ENCODE data around the gene GPR171. TPM values are rescaled to one million over a fixed set of nuclear protein-coding genes. Genes with fewer than 3 reads are reported as not detected.
A peak's percentile ranks its signal among the peaks of the same experiment; 100 is the strongest.

GPR171 gene
- total RNA-seq, 4 donors from 2014 or later = 4.9 to 11.0 (median 7.3) TPM

- H3K4me1 ChIP-seq = peaks cover 0 to 5% (median 1%) of the 10 kb centered on the region in 4 donors
- H3K9me3 ChIP-seq = no peaks in the 10 kb centered on the region
- H3K27me3 ChIP-seq = no peaks in the 10 kb centered on the region
- H3K36me3 ChIP-seq = no peaks in the 10 kb centered on the region
- peak in 1 of 3 donors; percentile 52 for DNase-seq
- no peak overlapping the region for H3K4me3 ChIP-seq
- TF ChIP-seq CTCF (IDR thresholded peaks at IDR 0.05) (no peak), POLR2A (IDR thresholded peaks at IDR 0.05) (no peak)
- H3K27ac ChIP-seq = peak overlapping the region in 1 of 4 donors; percentile 53
Observed at GRCh38 chr3:151169262-151169947, 33.6 kb downstream of the GPR171 start.

- Histone ChIP-seq H3K9me3 (no peaks in the 10 kb centered on the region), H3K4me1 (peaks cover 0 to 5% (median 1%) of the 10 kb centered on the region in 4 donors), H3K36me3 (no peaks in the 10 kb centered on the region), H3K27ac (no peak overlapping the region), H3K4me3 (no peak overlapping the region), H3K27me3 (no peaks in the 10 kb centered on the region)
- TF ChIP-seq POLR2A (IDR thresholded peaks at IDR 0.05) (no peak), CTCF (IDR thresholded peaks at IDR 0.05) (peak; percentile 63 to 80 (median 76))
- peak; percentile 81 to 94 (median 85) for DNase-seq
Observed at GRCh38 chr3:151168269-151169094, 34.5 kb downstream of the GPR171 start.

GRCh38 chr3:151166161-151166560, 36.9 kb downstream of the GPR171 start:
- DNase-seq = no peak
- TF ChIP-seq POLR2A (IDR thresholded peaks at IDR 0.05) = no peak
- TF ChIP-seq CTCF (IDR thresholded peaks at IDR 0.05) = no peak
- no peaks in the 10 kb centered on the region for H3K27me3 ChIP-seq

GRCh38 chr3:151165226-151165625, 37.8 kb downstream of the GPR171 start:
- TF ChIP-seq CTCF (IDR thresholded peaks at IDR 0.05) (no peak), POLR2A (IDR thresholded peaks at IDR 0.05) (no peak)
- H3K36me3 ChIP-seq = no peaks in the 10 kb centered on the region
- no peaks in the 10 kb centered on the region for H3K27me3 ChIP-seq

More at GRCh38 chr3:151166161-151166560, 36.9 kb downstream of the GPR171 start:
- no peak overlapping the region for H3K4me3 ChIP-seq
- no peaks in the 10 kb centered on the region for H3K9me3 ChIP-seq
- no peaks in the 10 kb centered on the region for H3K36me3 ChIP-seq
- H3K27ac ChIP-seq = no peak overlapping the region
- peaks cover 0 to 5% (median under 1%) of the 10 kb centered on the region in 4 donors for H3K4me1 ChIP-seq

GRCh38 chr3:151159806-151160205, 43.2 kb downstream of the GPR171 start:
- H3K27ac ChIP-seq = no peak overlapping the region
- H3K9me3 ChIP-seq = no peaks in the 10 kb centered on the region
- H3K4me3 ChIP-seq = no peak overlapping the region
- TF ChIP-seq CTCF (IDR thresholded peaks at IDR 0.05) (no peak), POLR2A (IDR thresholded peaks at IDR 0.05) (no peak)
- H3K4me1 ChIP-seq = no peaks in the 10 kb centered on the region
- H3K36me3 ChIP-seq = no peaks in the 10 kb centered on the region
- H3K27me3 ChIP-seq = no peaks in the 10 kb centered on the region
- no peak for DNase-seq

More at GRCh38 chr3:151165226-151165625, 37.8 kb downstream of the GPR171 start:
- no peaks in the 10 kb centered on the region for H3K4me1 ChIP-seq
- no peak overlapping the region for H3K4me3 ChIP-seq
- no peak overlapping the region for H3K27ac ChIP-seq
- DNase-seq = no peak
- no peaks in the 10 kb centered on the region for H3K9me3 ChIP-seq

Measured in Peyer's patch (tissue), 4 donors.